ENCODE measurements around the gene USP12.

USP12 gene

GRCh38 chr13:27065582-27065981 lies 106.0 kb downstream of the USP12 start:
- no peak for DNase-seq

DNA sequence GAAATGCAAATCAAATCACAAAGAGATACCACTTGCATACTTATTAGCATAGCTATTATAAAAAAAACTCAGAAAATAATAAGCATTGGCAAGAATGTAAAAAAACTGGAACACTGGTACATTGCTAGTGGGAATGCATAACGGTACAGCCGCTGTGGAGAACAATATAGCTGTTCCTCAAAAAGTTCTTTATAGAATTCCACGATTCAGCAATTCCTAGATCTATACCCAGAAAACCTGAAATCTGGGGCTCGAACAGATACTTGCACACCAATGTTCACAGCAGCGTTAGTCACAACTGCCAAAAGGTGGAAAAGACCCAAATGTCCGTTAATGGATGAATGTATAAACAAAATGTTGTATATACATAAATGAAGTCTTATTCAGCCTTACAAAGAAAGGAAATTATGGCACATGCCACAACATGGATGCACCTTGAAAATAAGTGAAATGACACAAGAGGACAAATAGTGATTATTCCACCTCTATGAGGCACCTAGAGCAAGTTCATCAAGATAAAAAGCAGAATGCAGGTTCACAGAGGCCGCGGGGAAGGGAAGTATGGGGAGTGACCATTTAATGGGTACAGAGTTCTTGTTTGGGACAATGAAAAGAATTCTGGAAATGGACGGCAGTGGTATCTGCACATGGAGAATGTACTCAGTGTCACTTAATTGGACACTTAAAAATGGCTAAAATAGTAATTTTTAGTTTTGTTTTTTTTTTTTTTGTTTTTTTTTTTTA lies 107.2 kb downstream of the USP12 start:
- no peak for DNase-seq

DNA sequence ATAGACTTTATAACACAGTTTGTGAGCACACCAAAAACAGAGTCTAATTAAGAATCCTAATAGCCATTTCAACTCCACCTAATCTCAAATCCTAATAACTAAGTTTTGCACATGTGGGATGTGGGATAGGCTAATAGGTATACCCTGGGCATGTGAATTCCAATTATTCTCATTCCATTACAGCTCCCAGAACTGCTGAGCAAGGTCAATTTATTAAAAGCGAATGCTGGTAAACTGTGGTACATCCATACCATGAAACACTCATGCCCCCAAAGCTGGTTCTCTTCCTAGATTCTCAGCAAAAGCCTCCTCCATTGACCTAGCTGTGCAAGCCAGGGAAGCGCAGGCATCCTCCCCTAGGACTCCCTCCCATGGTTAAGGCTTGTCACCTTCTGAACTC lies 113.8 kb downstream of the USP12 start:
- DNase-seq: no peak

- no peak for DNase-seq
These were observed 116.1 kb downstream of the USP12 start for GRCh38 chr13:27055526-27055925.

GRCh38 chr13:27054760-27055159 lies 116.9 kb downstream of the USP12 start:
- DNase-seq: no peak

DNA sequence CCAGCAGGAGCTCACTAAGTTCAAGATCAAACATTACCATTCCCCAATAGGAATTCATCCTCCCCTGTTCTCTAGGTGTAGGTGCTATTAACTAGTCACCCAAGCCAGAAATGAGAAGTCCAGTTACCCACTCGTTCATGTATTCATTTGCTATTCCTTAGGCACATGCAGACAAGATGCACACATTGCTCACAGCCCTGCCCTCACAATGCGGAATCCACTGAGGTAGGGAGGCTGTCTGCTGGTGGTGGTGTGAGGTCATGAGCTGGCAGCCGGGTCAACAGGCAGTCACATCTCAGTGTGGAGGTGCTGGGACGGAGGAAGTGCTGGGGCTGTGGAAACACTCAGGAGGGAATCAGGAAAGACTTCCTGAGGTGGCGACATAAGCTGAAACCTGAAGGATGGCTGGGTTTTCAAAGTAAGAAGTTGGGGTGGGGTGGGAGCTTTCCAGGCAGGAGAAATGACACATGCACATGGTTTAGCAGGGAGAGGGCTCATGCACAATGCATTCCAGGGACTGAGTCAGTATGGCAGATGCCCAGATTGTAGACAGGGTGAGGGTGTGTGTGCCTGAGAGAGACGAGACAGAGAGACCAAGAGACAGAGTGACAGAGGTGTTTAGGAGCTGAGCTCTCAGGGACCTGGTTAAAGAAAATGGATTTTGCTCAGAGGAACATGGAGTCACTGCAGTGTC lies 117.6 kb downstream of the USP12 start:
- DNase-seq: no peak

- DNase-seq: no peak
These were observed 118.3 kb downstream of the USP12 start for GRCh38 chr13:27053210-27053884.

DNA sequence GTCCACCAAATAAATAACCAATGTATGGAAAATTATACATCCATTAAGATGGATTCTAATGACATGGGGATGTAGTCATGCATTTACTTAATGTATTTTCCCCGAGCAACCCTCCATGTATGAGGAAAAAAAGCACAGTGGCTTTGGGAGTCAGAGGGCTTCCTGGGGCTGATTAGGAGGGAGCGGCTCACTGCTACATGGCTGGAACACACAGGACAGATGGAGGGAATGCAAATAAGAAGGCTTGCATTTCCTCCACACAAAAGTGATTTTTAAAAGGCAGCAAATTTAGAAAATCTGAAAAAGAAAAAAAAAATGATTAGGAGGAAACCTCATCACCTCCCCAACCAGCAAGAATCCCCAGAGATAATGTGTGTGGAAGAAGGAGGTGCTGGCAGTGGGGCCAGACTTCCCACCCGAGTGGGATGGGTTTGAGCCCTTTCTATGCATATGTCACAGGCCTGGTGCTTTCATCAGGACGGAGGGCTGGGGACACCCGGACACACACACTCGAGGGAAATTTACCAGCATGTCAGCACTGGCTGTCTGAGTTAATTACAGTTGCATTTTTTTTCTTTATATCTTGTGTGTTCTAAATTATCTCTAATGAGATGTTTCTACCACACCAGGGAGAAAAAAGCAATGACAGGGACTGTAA lies 118.9 kb downstream of the USP12 start:
- DNase-seq: no peak

DNA sequence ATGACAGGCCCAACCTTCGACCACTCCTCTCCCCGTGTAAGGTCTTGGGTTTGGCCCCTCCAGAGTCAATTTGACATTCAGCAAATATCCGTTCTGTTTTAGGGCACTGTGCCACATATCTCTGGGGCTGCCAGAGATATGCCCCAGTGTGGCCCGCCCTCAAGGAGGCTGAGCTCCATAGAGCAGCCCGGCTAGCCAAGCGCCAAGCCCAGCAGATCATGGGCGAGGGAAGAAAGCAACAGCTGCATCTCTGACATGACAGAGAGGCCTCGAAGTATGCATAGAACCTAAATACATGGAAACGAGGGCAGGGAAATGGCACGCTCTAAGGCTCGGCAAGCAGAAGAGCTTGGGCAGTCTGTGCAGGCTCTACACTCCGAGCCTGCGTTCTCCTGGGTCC lies 124.5 kb downstream of the USP12 start:
- no peak for DNase-seq

- DNase-seq: no peak
These were observed 126.6 kb downstream of the USP12 start for GRCh38 chr13:27044837-27045570.

GRCh38 chr13:27043013-27043412 lies 128.6 kb downstream of the USP12 start:
- DNase-seq: no peak

- DNase-seq: no peak
These were observed 130.3 kb downstream of the USP12 start for GRCh38 chr13:27041341-27041740.

- DNase-seq: no peak
These were observed 130.8 kb downstream of the USP12 start for GRCh38 chr13:27040826-27041108.

GRCh38 chr13:27039171-27039701 lies 132.4 kb downstream of the USP12 start:
- DNase-seq: no peak

- DNase-seq: no peak
These were observed 133.3 kb downstream of the USP12 start for GRCh38 chr13:27038323-27038722.

DNA sequence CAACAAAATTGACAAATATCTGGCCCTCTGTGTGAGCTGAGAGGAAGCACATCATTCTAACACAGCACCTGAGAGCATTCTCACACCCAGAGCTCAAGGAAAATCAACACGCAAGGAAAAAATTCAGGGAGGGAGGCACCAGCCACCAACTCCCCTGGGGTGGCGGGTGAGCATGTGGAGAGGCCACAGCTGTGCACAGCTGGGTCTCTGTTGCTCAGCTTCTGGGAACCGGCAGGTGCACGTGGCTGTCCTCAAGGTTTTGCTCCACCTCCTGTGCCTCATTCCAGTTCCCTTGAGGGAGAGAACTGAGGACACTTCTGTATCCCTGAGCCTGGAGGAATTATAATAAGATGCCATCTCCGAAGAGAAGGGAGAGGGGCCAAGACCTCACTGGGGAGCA lies 134.0 kb downstream of the USP12 start:
- DNase-seq: no peak

DNA sequence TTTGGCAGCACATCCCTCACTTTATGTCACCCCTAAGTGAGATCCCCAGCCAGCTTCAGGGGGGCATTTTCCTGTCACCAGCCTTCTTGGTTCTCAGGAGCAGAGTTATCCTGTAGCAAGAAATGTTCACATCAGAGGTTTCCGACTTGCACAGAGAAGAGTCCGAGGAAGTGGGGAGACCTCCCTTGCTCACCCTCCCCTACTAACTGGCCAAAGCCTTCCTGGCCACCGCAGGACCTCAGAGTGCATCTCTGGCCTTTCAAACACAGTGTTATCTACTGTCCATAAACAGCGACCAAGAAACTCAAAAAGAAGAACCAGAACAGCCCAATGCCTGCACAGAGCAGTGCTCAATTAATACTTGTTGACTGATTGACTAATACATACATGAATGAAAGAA lies 134.4 kb downstream of the USP12 start:
- DNase-seq: no peak

DNA sequence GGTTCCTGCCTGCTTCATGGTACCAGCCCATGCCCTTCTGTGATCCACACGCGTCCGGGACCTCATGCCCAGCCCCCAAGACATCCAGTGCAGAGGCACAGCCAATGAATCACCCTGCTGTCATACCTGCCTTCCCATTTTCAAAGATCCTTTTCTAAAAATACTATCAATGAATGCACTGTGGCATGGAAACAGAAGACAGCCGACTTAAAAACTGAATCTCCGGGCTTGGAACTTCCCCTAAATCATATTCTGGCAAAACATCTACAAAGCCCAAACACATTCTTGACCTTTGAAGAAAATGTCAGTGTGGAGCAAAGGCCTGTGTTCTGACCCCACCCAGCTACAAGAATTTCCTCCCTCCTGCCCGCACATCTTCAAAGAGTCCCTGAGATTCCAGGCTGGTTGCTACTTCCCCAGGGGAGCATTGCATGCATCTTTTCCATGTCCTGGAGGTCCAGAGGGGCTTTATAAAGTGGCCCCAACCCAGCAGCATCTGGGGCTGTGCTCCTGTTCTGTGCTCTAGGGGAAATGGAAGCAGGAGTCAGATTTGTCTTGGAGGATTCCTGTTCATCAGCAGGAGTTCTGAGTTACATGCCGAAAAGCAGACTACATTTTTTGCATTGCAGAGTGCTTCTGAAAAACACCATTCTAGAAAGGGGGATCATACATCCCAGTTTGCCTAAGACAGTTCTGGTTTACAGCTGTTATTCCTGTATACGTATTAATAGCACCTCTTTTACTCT lies 135.2 kb downstream of the USP12 start:
- no peak for DNase-seq

DNA sequence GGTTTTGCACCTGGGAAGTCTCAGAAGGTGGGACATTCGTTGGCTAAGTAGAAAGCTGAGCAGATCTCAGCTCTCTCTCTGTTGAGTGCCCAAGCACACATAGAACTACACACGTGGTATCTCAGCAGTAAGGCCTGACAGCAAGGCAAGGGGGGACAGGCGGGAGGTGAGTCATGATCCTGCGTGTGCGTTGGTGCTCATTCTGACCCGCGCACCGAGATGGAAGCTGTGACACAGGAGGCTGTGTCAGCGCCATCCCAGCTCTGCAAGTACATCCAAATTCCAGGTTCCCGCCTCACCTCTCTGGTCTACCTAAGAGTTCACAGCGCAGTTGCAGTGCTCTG lies 135.7 kb downstream of the USP12 start:
- DNase-seq: no peak

- no peak for DNase-seq
These were observed 136.9 kb downstream of the USP12 start for GRCh38 chr13:27034678-27035111.

DNA sequence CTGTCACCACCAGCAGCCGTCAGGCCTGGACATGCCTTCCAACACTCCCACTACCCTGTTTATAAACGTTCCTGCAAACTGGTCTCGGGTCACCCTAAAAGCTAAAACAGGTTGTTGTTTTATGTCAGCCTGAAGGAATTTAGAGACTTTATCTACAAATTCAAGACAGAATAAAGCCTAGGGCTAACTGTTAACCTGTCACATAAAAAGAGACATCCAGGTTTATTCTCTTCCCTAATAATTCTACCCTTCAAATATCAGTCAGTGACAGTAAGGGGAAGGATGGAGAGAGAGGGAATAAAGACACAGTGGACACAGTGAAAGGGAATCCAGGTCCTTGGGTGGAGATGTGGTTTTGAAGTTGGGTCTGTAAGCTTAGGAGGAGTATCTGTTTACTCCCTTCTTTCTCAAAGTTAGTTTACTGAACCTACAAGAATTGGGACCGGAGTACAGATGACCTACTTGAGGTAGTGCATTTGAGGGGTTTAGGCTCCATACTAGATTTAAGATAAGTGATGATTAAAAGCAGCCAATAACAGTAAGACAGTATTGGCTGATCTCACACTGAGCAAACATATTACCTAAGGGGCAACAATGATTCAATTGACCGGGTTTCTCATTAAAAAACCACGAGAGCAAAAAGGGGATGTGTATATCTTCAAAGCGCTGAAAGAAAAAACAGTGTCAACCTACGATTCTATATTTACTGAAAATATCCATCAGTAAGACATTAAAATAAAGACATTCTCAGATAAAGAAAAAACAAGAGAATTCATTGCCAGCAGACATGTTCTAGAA lies 142.7 kb downstream of the USP12 start:
- DNase-seq: no peak

All from AML-193 (cell line).